ES-I3 (cell line): ENCODE data around the gene MMP12.

Experiments used
- H3K36me3 ChIP-seq: 2 replicates; pipeline ENCODE4 v1.6.1; 2013; ENCODE audit warnings: mild to moderate bottlenecking, low read length, control low read depth, moderate library complexity; ENCODE audit not compliant: insufficient read depth
- H3K4me1 ChIP-seq: 2 replicates; pipeline ENCODE4 v1.6.1; 2013; ENCODE audit warnings: mild to moderate bottlenecking, control low read depth, low read length; ENCODE audit not compliant: insufficient read depth
- H3K9ac ChIP-seq: 2 replicates; pipeline ENCODE4 v1.6.1; 2013; ENCODE audit warnings: low read depth, mild to moderate bottlenecking, low read length, moderate library complexity
- H3K9me3 ChIP-seq: 2 replicates; pipeline ENCODE4 v1.6.1; 2013; ENCODE audit warnings: mild to moderate bottlenecking, low read length, moderate library complexity; ENCODE audit not compliant: control insufficient read depth, insufficient read depth

MMP12 gene

DNA sequence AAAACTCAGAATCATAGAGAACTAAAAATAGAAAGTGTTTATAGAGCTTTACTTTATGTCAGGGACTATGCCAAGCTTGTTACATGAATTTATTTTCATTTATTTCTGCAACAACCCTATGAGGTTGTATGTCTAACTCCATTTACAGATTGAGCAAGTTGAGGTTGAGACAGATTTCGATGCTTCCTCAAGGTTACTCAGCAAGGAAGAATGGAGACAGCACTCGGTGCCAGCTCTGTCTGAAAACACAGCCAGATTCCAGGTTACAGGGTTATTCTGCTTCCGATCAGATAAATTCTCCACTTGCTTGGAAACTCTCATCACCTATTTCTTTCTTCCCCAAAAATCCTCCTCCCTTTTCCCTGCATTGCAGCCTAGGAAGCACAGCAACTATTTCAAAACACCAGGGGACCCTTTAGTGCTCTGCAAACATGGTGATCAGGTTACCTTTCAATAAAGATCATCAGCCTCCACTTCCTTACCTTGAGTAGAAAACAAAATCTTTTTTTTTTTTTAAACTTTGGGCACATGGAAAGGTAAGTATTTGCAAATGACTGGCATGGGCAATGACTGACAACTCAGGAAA lies 38.4 kb downstream of the MMP12 start:
- H3K9ac ChIP-seq = no peak overlapping the region
- H3K9me3 ChIP-seq = no peaks in the 10 kb centered on the region
- H3K4me1 ChIP-seq = peaks cover 9% of the 10 kb centered on the region
- no peaks in the 10 kb centered on the region for H3K36me3 ChIP-seq

DNA sequence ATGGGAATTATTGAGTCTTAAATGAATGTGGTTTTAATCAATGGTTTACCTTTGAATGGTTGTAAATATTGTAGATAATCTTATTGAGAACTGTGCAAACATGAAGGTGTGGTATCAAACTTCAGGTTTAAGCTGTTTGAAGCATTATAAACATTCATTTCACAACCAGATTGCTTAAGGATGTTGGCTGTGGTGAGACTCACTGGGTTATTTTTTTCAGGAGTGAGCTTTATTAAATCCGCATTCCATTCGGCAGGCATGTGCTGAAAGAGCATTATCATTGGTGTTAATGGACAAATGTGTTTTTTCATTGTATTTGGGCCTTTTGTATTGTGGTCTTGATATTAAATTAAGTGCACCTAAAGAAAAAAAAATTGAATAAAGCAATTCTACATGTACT lies 41.1 kb downstream of the MMP12 start:
- no peaks in the 10 kb centered on the region for H3K9me3 ChIP-seq
- peaks cover 9% of the 10 kb centered on the region for H3K4me1 ChIP-seq
- no peak overlapping the region for H3K9ac ChIP-seq
- no peaks in the 10 kb centered on the region for H3K36me3 ChIP-seq

DNA sequence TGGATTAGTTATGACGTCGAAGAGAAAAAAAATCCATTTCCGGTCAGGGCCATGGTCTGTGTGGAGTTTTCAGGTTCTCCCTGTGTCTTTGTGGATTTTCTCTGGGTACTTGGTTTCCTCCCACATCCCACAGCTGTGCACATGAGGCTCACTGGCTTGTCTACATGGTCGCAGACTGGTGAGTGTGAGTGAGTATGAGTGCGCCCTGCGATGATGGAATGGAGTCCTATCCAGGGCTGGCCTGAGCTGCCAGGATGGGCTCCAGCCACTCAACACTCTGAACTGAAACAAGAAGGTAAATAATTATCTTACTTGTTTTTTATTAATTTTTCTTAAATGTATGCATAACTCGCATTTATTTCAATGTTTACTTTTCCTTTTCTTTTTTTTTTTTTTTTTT lies 42.2 kb downstream of the MMP12 start:
- no peaks in the 10 kb centered on the region for H3K36me3 ChIP-seq
- H3K9ac ChIP-seq = no peak overlapping the region
- H3K9me3 ChIP-seq = no peaks in the 10 kb centered on the region
- H3K4me1 ChIP-seq = peaks cover 9% of the 10 kb centered on the region

DNA sequence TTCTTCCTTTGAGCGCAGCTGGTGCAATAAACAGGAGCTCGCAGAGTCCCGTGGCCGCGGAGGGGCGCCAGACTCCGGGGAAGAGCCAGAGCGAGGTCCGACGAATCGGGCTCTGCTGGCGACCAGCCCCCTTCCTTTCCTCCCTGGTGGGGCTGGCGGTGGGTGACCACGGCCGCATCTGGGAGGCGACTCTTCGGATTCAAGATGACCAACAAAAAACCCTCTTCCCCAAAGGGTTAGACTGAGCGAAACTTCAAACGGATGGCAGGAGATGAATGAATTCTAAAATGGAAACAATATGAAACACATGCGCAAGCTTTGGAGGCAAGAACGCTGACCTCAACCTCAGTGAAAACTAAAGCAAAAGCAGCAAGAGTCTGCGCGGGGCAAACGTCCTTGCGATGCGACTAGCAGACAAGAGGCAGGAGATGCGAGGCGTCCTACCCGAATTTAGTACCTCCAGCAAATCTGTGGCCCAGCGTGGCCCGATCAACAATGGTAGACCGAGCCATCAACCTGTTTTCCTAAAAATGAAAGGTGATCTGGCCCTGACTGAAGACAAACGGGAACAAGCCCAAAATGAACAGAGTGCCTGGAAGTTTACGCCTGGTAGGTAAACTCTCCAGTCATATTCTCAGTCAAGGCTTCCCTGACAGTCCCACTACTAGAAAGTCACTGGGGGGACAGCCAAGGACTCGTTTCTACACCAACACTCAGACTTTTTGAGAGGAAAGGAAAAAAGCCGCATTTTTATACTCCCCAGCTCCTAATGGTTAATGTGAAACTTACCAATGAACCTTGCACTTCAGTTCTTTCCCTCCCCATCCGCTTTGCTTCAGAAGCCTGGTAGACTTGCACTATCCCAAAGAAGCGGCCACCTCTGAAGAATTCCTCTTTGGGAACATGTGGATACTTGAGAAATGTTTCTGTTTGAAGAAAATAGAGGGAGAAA lies 43.0 kb downstream of the MMP12 start:
- Histone ChIP-seq H3K4me1 (peaks cover 6% of the 10 kb centered on the region), H3K9ac (peak overlapping the region; percentile 20; the same call in 1 of the 2 replicates), H3K9me3 (no peaks in the 10 kb centered on the region), H3K36me3 (no peaks in the 10 kb centered on the region)

DNA sequence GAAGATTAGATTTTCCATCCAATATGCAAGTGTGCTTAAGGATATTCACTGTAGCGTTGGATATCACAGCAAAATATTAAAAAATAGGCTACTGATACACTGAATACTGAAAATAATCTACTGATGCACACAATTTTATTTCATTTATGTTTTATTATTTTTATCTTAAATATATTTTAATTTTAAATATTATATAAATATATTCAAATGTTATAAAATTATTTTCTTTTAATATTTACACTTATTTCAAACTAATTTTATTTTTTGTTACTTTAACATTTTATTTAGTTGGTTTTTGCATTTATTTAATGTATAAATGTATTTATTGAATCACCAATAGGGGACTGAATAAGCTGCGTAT lies 43.7 kb downstream of the MMP12 start:
- H3K36me3 ChIP-seq = no peaks in the 10 kb centered on the region
- no peak overlapping the region for H3K9ac ChIP-seq
- H3K9me3 ChIP-seq = 0 out of 2 replicates have a peak, but pooled peaks cover 1% of the 10 kb centered on the region
- no peaks in the 10 kb centered on the region; the same call in 1 of the 2 replicates for H3K4me1 ChIP-seq

DNA sequence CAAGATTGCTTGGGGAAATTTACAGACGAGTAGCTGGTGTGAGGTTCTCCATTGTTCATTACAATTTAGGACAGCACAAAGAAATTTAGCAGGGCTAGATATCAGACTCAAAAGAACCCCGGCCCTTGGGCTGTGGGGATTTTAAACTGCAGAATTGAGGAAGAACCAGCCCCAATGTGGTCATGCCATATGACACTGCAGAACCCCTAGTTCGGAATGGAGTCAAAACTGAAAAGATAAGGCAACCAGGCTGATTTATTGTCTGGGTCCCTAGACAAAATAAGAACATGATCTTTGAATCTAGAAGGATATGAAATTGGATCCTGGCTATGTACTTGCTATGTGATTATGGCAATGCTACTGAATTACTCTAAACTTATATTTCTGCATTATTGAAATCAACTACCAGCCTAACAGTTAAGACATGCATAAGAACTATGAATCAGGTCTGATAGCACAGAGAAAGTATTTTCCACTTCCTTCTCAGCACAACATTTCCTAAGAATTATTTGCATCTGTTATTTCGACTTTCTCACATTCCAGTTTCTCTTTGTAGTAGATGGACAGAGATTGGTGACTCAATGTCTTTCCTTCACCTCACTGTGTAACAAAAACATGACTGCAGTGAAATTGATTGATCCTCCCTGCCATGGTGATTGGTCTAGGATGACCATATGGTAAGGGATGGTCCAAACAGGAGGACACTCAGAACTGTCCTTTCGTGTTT lies 44.6 kb downstream of the MMP12 start:
- no peak overlapping the region for H3K9ac ChIP-seq
- no peaks in the 10 kb centered on the region; the same call in 1 of the 2 replicates for H3K4me1 ChIP-seq

DNA sequence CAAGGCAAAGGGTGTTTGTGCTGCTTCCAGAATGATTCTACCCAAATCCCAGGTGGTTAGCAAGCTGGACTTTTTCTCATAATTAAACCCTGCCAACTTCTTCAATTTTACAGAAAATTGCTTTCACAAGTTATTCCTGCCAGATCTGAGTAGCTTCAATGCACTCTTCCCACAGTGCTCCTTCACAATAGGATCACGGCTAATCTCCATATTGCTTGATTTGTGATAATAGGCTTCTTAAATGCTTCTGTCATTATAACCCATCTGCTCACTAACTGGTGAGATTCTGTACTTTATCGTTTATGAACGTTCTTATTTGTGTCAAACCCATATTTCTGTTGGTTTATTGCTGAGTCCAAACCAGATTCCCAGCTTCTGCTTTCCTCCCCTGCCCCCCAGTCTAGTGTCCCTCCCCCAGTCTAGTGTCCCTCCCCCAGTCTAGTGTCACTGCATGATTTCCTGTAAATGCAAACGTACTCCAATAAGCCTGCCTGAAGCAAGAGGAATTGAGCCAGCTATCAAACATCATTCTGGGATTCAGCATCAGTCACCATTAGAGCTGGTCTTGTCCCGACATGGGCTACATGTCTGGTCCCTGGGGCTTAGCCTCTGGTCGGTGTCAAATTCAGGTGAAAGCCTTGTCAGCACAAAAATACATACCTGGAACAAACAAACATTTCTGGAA lies 45.3 kb downstream of the MMP12 start:
- no peaks in the 10 kb centered on the region for H3K36me3 ChIP-seq
- peaks cover 8% of the 10 kb centered on the region; the same call in 1 of the 2 replicates for H3K9me3 ChIP-seq
- H3K9ac ChIP-seq = no peak overlapping the region
- H3K4me1 ChIP-seq = no peaks in the 10 kb centered on the region; the same call in 1 of the 2 replicates

More for the DNA sequence above, 44.6 kb downstream of the MMP12 start:
- H3K36me3 ChIP-seq = no peaks in the 10 kb centered on the region
- peaks cover 8% of the 10 kb centered on the region; the same call in 1 of the 2 replicates for H3K9me3 ChIP-seq

DNA sequence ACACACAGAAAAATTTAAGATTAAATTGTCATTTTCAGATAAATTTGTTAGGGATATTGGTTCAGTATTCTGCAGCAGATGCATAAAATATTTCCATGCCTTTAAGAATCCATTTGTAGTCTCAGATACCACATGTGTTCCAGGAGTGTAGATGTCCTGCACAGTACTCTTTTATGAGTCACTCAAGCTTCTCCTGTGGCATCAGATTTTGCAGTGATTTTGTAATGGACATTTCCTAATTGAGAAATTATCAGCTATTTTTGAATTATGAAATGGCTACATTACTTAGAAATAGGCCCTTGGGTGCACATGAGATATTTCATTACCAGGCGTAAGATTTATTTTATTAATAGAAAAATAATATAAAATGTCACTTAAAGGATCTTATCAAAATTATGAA lies 50.2 kb downstream of the MMP12 start:
- no peaks in the 10 kb centered on the region; the same call in 1 of the 2 replicates for H3K4me1 ChIP-seq
- H3K9ac ChIP-seq = no peak overlapping the region
- H3K9me3 ChIP-seq = peaks cover 10% of the 10 kb centered on the region
- H3K36me3 ChIP-seq = no peaks in the 10 kb centered on the region

DNA sequence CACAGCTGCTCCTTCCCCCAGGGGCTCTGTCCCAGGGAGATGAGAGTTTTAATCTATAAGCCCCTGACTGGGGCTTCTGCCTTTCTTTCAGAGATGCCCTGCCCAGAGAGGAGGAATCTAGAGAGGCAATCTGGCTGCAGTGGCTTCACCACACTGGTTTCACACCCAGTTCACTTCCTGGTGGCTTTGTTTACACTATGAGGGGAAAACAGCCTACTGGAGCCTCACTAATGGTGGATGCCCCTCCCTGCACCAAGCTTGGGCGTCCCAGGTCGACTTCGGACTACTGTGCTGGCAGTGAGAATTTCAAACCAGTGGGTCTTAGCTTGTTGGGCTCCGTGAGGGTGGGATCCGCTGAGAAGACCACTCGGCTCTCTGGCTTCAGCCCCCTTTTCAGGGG lies 55.3 kb downstream of the MMP12 start:
- peaks cover 2% of the 10 kb centered on the region; the same call in 1 of the 2 replicates for H3K9me3 ChIP-seq
- no peaks in the 10 kb centered on the region for H3K36me3 ChIP-seq
- H3K9ac ChIP-seq = no peak overlapping the region
- H3K4me1 ChIP-seq = no peaks in the 10 kb centered on the region

DNA sequence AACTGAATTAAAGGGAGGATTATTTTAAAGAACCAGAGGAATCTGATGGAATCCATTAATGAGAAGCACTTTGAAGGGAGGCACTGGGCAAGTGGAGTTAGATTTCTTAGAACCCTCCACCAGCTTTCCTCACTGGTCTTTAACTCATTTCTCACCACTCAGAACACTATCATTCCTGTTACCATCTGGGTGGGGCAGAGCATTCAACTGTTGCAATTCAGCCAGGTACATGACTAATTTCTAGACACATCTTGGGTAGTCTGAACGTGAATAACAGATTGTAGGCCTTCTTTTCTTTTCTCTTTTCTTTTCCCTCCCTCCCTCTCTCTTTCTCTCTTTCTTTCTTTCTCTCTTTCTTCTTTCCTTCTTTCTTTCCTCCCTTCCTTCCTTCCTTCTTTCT lies 61.3 kb downstream of the MMP12 start:
- no peaks in the 10 kb centered on the region for H3K36me3 ChIP-seq
- H3K9me3 ChIP-seq = no peaks in the 10 kb centered on the region
- H3K4me1 ChIP-seq = no peaks in the 10 kb centered on the region
- no peak overlapping the region for H3K9ac ChIP-seq
